GM12878 (cell line): ENCODE results near the gene PFKM. TPM values are rescaled to one million over a fixed set of nuclear protein-coding genes. Genes with fewer than 3 reads are reported as not detected.
A peak's percentile ranks its signal among the peaks of the same experiment; 100 is the strongest.

ENCODE experiments used
- ATF2 ChIP-seq: IDR thresholded peaks from 2 replicates; pipeline ENCODE4 v1.6.1; 2012; ENCODE audit warnings: low read length, inconsistent platforms
- CBX3 ChIP-seq: fragments of 200-600 bp; sonication (generic); IDR thresholded peaks from 2 replicates; pipeline ENCODE4 v1.6.1; 2016; ENCODE audit warnings: low read depth, borderline replicate concordance
- CBX5 ChIP-seq: sonication (generic); IDR thresholded peaks from 2 replicates; pipeline ENCODE4 v1.6.1; 2016; ENCODE audit warnings: low read depth, moderate library complexity, mild to moderate bottlenecking, inconsistent platforms
- CEBPZ ChIP-seq: fragments of 150-350 bp; IDR thresholded peaks from 2 replicates; pipeline ENCODE4 v1.6.1; 2016; ENCODE audit warnings: low read depth, low read length
- CHD1 ChIP-seq: IDR thresholded peaks from 2 replicates; pipeline ENCODE4 v1.6.1; 2012; ENCODE audit warnings: low read depth, low read length, improper control_type of control experiment
- CHD4 ChIP-seq: fragments of 200-600 bp; sonication (generic); IDR thresholded peaks from 2 replicates; pipeline ENCODE4 v1.6.1; 2016; ENCODE audit warnings: mild to moderate bottlenecking
- EED ChIP-seq: sonication (generic); IDR thresholded peaks from 2 replicates; pipeline ENCODE4 v1.6.1; 2016; ENCODE audit warnings: antibody characterized with exemption, low read depth
- FOS ChIP-seq: IDR thresholded peaks from 3 replicates; pipeline ENCODE4 v1.6.1; 2011; ENCODE audit warnings: borderline replicate concordance; ENCODE audit not compliant: insufficient read length; ENCODE audit errors: extremely low read depth
- GABPA ChIP-seq: IDR thresholded peaks from 2 replicates; pipeline ENCODE4 v1.6.1; 2014; ENCODE audit warnings: antibody characterized with exemption, low read depth, mild to moderate bottlenecking, inconsistent platforms
- IKZF2 ChIP-seq, 2 experiments: fragments of 450-650 bp; IDR thresholded peaks; 2 replicates each; pipeline ENCODE4 v1.6.1; 2017; ENCODE audit warnings: mild to moderate bottlenecking in 2 of 2, moderate library complexity in 2 of 2
- JUNB ChIP-seq: IDR thresholded peaks from 2 replicates; pipeline ENCODE4 v1.6.1; 2016; ENCODE audit warnings: antibody characterized with exemption, mild to moderate bottlenecking
- JUND ChIP-seq: IDR thresholded peaks from 2 replicates; pipeline ENCODE4 v1.6.1; 2012; ENCODE audit warnings: low read depth, mild to moderate bottlenecking, low read length, improper control_type of control experiment, moderate library complexity
- KDM1A ChIP-seq: fragments of 200-600 bp; sonication (generic); IDR thresholded peaks from 2 replicates; pipeline ENCODE4 v1.6.1; 2016; ENCODE audit warnings: borderline replicate concordance
- NFIC ChIP-seq: IDR thresholded peaks from 2 replicates; pipeline ENCODE4 v1.6.1; 2012; ENCODE audit warnings: low read depth, mild to moderate bottlenecking, inconsistent platforms, low read length, moderate library complexity
- NFXL1 ChIP-seq: fragments of 450-650 bp; IDR thresholded peaks from 2 replicates; pipeline ENCODE4 v1.6.1; 2017; ENCODE audit warnings: antibody characterized with exemption, mild to moderate bottlenecking, borderline replicate concordance
- NR2F1 ChIP-seq: fragments of 450-650 bp; conservative IDR thresholded peaks from 2 replicates; pipeline ENCODE4 v1.6.1; 2017; ENCODE audit warnings: mild to moderate bottlenecking
- PAX8 ChIP-seq: fragments of 450-650 bp; IDR thresholded peaks from 2 replicates; pipeline ENCODE4 v1.6.1; 2017; ENCODE audit warnings: mild to moderate bottlenecking, moderate library complexity
- POLR2A ChIP-seq: IDR thresholded peaks from 2 replicates; pipeline ENCODE4 v1.6.1; 2011; ENCODE audit warnings: low read depth, mild to moderate bottlenecking, low read length
- RAD21 ChIP-seq: IDR thresholded peaks from 2 replicates; pipeline ENCODE4 v1.6.1; 2011; ENCODE audit warnings: mild to moderate bottlenecking, low read depth, low read length, moderate library complexity; ENCODE audit not compliant: insufficient read depth
- RUNX3 ChIP-seq: IDR thresholded peaks from 2 replicates; pipeline ENCODE4 v1.6.1; 2012; ENCODE audit warnings: low read length, inconsistent platforms
- SMARCA5 ChIP-seq: fragments of 450-650 bp; IDR thresholded peaks from 2 replicates; pipeline ENCODE4 v1.6.1; 2017; ENCODE audit warnings: mild to moderate bottlenecking
- SPI1 ChIP-seq: IDR thresholded peaks from 2 replicates; pipeline ENCODE4 v1.6.1; 2011; ENCODE audit warnings: low read depth, mild to moderate bottlenecking, low read length, moderate library complexity, borderline replicate concordance; ENCODE audit not compliant: insufficient read depth
- TCF7 ChIP-seq: IDR thresholded peaks from 2 replicates; pipeline ENCODE4 v1.6.1; 2014; ENCODE audit warnings: antibody characterized with exemption, borderline replicate concordance
- YY1 ChIP-seq: IDR thresholded peaks from 2 replicates; pipeline ENCODE4 v1.6.1; 2011; ENCODE audit warnings: low read depth, mild to moderate bottlenecking, low read length
- ZBTB33 ChIP-seq: fragments of 450-650 bp; IDR thresholded peaks from 2 replicates; pipeline ENCODE4 v1.6.1; 2017; ENCODE audit warnings: mild to moderate bottlenecking
- ZNF217 ChIP-seq: fragments of 450-650 bp; IDR thresholded peaks from 2 replicates; pipeline ENCODE4 v1.6.1; 2017; ENCODE audit warnings: antibody characterized with exemption, mild to moderate bottlenecking
- ZNF384 ChIP-seq: IDR thresholded peaks from 2 replicates; pipeline ENCODE4 v1.6.1; 2012; ENCODE audit warnings: low read depth, mild to moderate bottlenecking, low read length, improper control_type of control experiment, borderline replicate concordance
- polyA plus RNA-seq, 11 experiments: library from polyadenylated mRNA; depleted of rRNA in 4 of 11; unstranded in 6 of 11; stranded (reverse) in 5 of 11; fragments of >200 nt; fragmentation: Nextera tagmentation in 4 of 11; fragmentation: Illumina TruSeq in 1 of 11; extraction: Ambion mirVana in 4 of 11; extraction: Trizol in 1 of 11; gene quantifications; 1 replicate in 1 of 11; 2 replicates in 10 of 11; pipeline versions ENCODE4 v1.2.1 to v1.2.3, GENCODE V29; 2011 to 2016; ENCODE audit warnings: inconsistent platforms in 2 of 11, missing spikeins in 2 of 11, low read depth in 1 of 11
- total RNA-seq, 4 experiments: library from RNA; depleted of rRNA in 3 of 4; stranded (reverse); fragments of >200 nt in 3 of 4; fragmentation: Illumina TruSeq in 1 of 4; extraction: Trizol in 1 of 4; gene quantifications; 2 replicates each; pipeline versions ENCODE4 v1.2.1 to v1.2.3, GENCODE V29; 2013 to 2021

Gene PFKM
- total and polyA plus RNA-seq, 10 of the 15 experiments (the other 5 are each of a cell fraction or from before 2014, with no cell fraction given), result 27.6 to 80.0 (median 55.8) TPM

GRCh38 chr12:48105867-48106680, 13.1 kb upstream of the PFKM start, which contains the start of gene SENP1 (continued):
- TF ChIP-seq TCF7 (0 out of 2 replicates have a peak, but pooled peaks have one; percentile 32), NR2F1 (peak; percentile 95), CHD1 (no peak), GABPA (peak; percentile 94), RAD21 (no peak), POLR2A (peak; percentile 71), CEBPZ (no peak), YY1 (peak; percentile 82), ZNF384 (no peak), CHD4 (no peak), ZBTB33 (no peak), RUNX3 (peak; percentile 74), JUNB (peak; percentile 83), CBX5 (peak; percentile 57; the same call in 1 of the 2 replicates), NFXL1 (no peak), PAX8 (no peak), EED (peak; percentile 62), ZNF217 (no peak), JUND (peak; percentile 19; the same call in 1 of the 2 replicates), FOS (no peak), CBX3 (no peak), KDM1A (no peak), SPI1 (peak; percentile 17; the same call in 1 of the 2 replicates), NFIC (peak; percentile 48; the same call in 1 of the 2 replicates), IKZF2 (IDR thresholded peaks at IDR 0.05) (peak; percentile 56 to 58; a peak in 3 of 4 replicates), ATF2 (no peak), SMARCA5 (no peak)
